ENCODE results near the gene ZSCAN5A.

GRCh38 chr19:56273563-56274117 lies 41.0 kb downstream of the ZSCAN5A start:
- TF ChIP-seq SMC3 (IDR thresholded peaks at IDR 0.05; ENCODE audit: borderline replicate concordance, low read length) (no peak), POLR2A (IDR thresholded peaks at IDR 0.05; ENCODE audit: low read depth, low read length) (no peak), SP1 (IDR thresholded peaks at IDR 0.05; ENCODE audit: low read depth, low read length) (no peak), PBX3 (IDR thresholded peaks at IDR 0.05; ENCODE audit: insufficient replicate concordance, low read depth, low read length) (no peak), CTCF (IDR thresholded peaks at IDR 0.05 in 2 of 3, conservative IDR thresholded peaks at IDR 0.05 in 1 of 3; ENCODE audit: control insufficient read depth in 2 of 3, extremely low read depth in 1 of 3, insufficient read depth in 1 of 3, low read depth in 3 of 3, low read length in 3 of 3) (no peak), IKZF2 (IDR thresholded peaks at IDR 0.05) (no peak), JUNB (IDR thresholded peaks at IDR 0.05) (no peak), HDAC2 (IDR thresholded peaks at IDR 0.05) (no peak), SKIL (IDR thresholded peaks at IDR 0.05; ENCODE audit: low read depth, poor library complexity, severe bottlenecking) (no peak), ZNF217 (IDR thresholded peaks at IDR 0.05) (no peak)

All from GM12878 (cell line).